ENCODE measurements around the gene RGMA.

- TF ChIP-seq CTCF (IDR thresholded peaks at IDR 0.05) (no peak), POLR2A (IDR thresholded peaks at IDR 0.05) (no peak)
Measured at GRCh38 chr15:93036951-93037819, 51.8 kb downstream of the RGMA start.

Data from right lobe of liver (tissue), 4 donors.